ENCODE measurements around the gene ITPA. TPM values are rescaled to one million over a fixed set of nuclear protein-coding genes. Genes with fewer than 3 reads are reported as not detected.
A peak's percentile ranks its signal among the peaks of the same experiment; 100 is the strongest.

Gene ITPA
- total and polyA plus RNA-seq, 2 of the 13 experiments (the other 11 are each of a cell fraction or from before 2014, with no cell fraction given), result 60.1 to 103 TPM

GRCh38 chr20:3168079-3168828 lies 41.0 kb upstream of the ITPA start (continued):
- TF ChIP-seq ZSCAN25 (CRISPR knock-in tag; IDR thresholded peaks at IDR 0.05) (peak; percentile 91), ZNF224 (CRISPR knock-in tag; IDR thresholded peaks at IDR 0.05) (peak; percentile 87; the same call in 1 of the 2 replicates), NKX3-1 (CRISPR knock-in tag; IDR thresholded peaks at IDR 0.05) (no peak; the same call in 1 of the 2 replicates), MLXIP (CRISPR knock-in tag; IDR thresholded peaks at IDR 0.05; ENCODE audit: borderline replicate concordance) (no peak), KAT8 (CRISPR knock-in tag; IDR thresholded peaks at IDR 0.05) (peak; percentile 87), AHR (CRISPR knock-in tag; IDR thresholded peaks at IDR 0.05) (peak; percentile 9), TFDP2 (CRISPR knock-in tag; IDR thresholded peaks at IDR 0.05) (no peak), ZBTB49 (CRISPR knock-in tag; IDR thresholded peaks at IDR 0.05; ENCODE audit: borderline replicate concordance) (no peak), ESRRA (CRISPR knock-in tag; IDR thresholded peaks at IDR 0.05; ENCODE audit: low read depth) (peak; percentile 81), ZNF724P (CRISPR knock-in tag; IDR thresholded peaks at IDR 0.05; ENCODE audit: borderline replicate concordance) (no peak), CERS6 (CRISPR knock-in tag; IDR thresholded peaks at IDR 0.05) (no peak), SNAPC5 (CRISPR knock-in tag; IDR thresholded peaks at IDR 0.05; ENCODE audit: borderline replicate concordance) (no peak), TCF7L2 (IDR thresholded peaks at IDR 0.05; ENCODE audit: low read depth, low read length) (no peak), ZNF891 (CRISPR knock-in tag; IDR thresholded peaks at IDR 0.05) (peak; percentile 83; the same call in 1 of the 2 replicates), ZFYVE20 (CRISPR knock-in tag; IDR thresholded peaks at IDR 0.05; ENCODE audit: borderline replicate concordance, low read depth) (no peak), RFX1 (IDR thresholded peaks at IDR 0.05) (no peak), MEIS1 (CRISPR knock-in tag; IDR thresholded peaks at IDR 0.05; ENCODE audit: borderline replicate concordance) (no peak), ISL2 (CRISPR knock-in tag; IDR thresholded peaks at IDR 0.05) (peak; percentile 31), CCDC6 (CRISPR knock-in tag; IDR thresholded peaks at IDR 0.05) (no peak; the same call in 1 of the 2 replicates), MAFG (CRISPR knock-in tag; IDR thresholded peaks at IDR 0.05) (no peak), TEAD2 (CRISPR knock-in tag; IDR thresholded peaks at IDR 0.05) (no peak), ZNF558 (CRISPR knock-in tag; IDR thresholded peaks at IDR 0.05; ENCODE audit: borderline replicate concordance) (peak; percentile 78; the same call in 1 of the 2 replicates), NAIF1 (CRISPR knock-in tag; IDR thresholded peaks at IDR 0.05; ENCODE audit: borderline replicate concordance) (no peak)

All from HepG2 (cell line).